ENCODE measurements around the gene RMRP.

GRCh38 chr9:35706951-35707350, 49.1 kb upstream of the RMRP start:
- no peak for TF ChIP-seq CTCF (IDR thresholded peaks at IDR 0.05; ENCODE audit: low read depth, low read length, poor library complexity, severe bottlenecking)
- no peak for TF ChIP-seq EZH2phosphoT487 (IDR thresholded peaks at IDR 0.05; ENCODE audit: borderline replicate concordance, low read length)
